Measurements from ENCODE around the gene S100PBP. TPM values are rescaled to one million over a fixed set of nuclear protein-coding genes. Genes with fewer than 3 reads are reported as not detected.

The S100PBP gene
- total and polyA plus RNA-seq, 9 of the 15 experiments (the other 6 are each of a cell fraction or from before 2014, with no cell fraction given) = 22.9 to 60.2 (median 32.9) TPM

DNA sequence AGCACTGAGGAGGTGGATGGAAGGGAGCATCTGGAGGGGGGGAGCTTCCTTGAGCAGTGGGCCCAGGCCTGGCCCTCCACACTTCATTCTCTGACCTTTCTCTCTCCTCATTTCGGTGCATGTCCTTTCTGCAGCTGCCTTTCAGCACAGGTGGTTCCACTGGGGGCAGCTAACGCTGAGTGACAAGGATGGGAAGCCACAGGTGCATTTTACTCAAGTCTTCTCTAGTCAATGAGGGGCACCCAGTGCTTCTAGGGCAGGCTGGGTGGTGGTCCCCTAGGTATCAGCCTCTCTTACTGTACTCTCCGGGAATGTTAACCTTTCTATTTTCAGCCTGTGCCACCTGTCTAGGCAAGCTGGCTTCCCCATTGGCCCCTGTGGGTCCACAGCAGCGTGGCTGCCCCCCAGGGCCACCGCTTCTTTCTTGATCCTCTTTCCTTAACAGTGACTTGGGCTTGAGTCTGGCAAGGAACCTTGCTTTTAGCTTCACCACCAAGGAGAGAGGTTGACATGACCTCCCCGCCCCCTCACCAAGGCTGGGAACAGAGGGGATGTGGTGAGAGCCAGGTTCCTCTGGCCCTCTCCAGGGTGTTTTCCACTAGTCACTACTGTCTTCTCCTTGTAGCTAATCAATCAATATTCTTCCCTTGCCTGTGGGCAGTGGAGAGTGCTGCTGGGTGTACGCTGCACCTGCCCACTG is 43.5 kb upstream of the S100PBP start:
- no peak for FAIRE-seq
- no TSS peak for BruUV-seq (replicated peaks)
- H4K20me1 ChIP-seq (replicated peaks; ENCODE audit: control insufficient read depth, insufficient read depth, low read length) = peaks cover 12% of the 10 kb centered on the region; the same call in 1 of the 2 replicates
- peak overlapping the region in 1 of 2 experiments; percentile 6; a peak in 1 of 4 replicates for H3K9ac ChIP-seq (ENCODE audit: insufficient read depth in 1 of 2, low read depth in 2 of 2, low read length in 2 of 2)
- no peaks in the 10 kb centered on the region for H3K27me3 ChIP-seq (ENCODE audit: control insufficient read depth in 2 of 2, insufficient read depth in 2 of 2, low read length in 2 of 2)
- 77% methylated on average over 7 of the region's 7 CpGs for WGBS (ENCODE audit: insufficient coverage, low coverage, missing lambda C conversion rate)
- no peak overlapping the region for H3K4me2 ChIP-seq (ENCODE audit: insufficient read depth, low read length)
- intact Hi-C loops (cut with micrococcal nuclease) (loop anchor here (1.0 to 5.0 kb wide), 5 partner anchors 25 to 325 kb away; partner anchors contain the start of gene FNDC5), in situ Hi-C loops (cut with MboI) (no loop called here)
- H3K9me1 ChIP-seq (ENCODE audit: control insufficient read depth, insufficient read depth, low read length) = peaks cover 3% of the 10 kb centered on the region
- H2AFZ ChIP-seq (ENCODE audit: low read depth, low read length) = no peak overlapping the region
- peak; percentile 56 for ATAC-seq
- peaks cover 88% of the 10 kb centered on the region for H3K36me3 ChIP-seq (ENCODE audit: control insufficient read depth, insufficient read depth, low read length)
- ChIA-PET CTCF (ENCODE audit: low intra/inter-chr PET ratio) (interaction anchor here (1.4 to 5.8 kb wide), 4 partner anchors 57 to 254 kb away, joined by 6 to 99 read pairs (median 8); no protein-coding TSS in a partner anchor), POLR2A (interaction anchor here (0.6 to 8.8 kb wide), 31 partner anchors 9 to 292 kb away, joined by 3 to 116 read pairs (median 4); partner anchors contain the start of genes RBBP4, SYNC, YARS1 and ZBTB8OS)
- DNase-seq (ENCODE audit: extremely low read depth in 1 of 4, low spot score in 3 of 4) = peak in 1 of 4 experiments; percentile 35
- peaks cover 6 to 32% of the 10 kb centered on the region in 2 experiments; a peak in 3 of 5 replicates for H3K4me1 ChIP-seq (replicated peaks in 1 of 2; ENCODE audit: control insufficient read depth in 2 of 2, insufficient read depth in 2 of 2, low read length in 2 of 2)
- H3K27ac ChIP-seq (ENCODE audit: extremely low read depth, low read depth, low read length) = no peak overlapping the region
- H3K4me3 ChIP-seq = no peak overlapping the region
- no peaks in the 10 kb centered on the region for H3K79me2 ChIP-seq (ENCODE audit: control insufficient read depth, insufficient read depth, low read length)
- no peaks in the 10 kb centered on the region for H3K9me3 ChIP-seq (replicated peaks; ENCODE audit: control insufficient read depth, insufficient read depth, low read depth, low read length)
- TF ChIP-seq ZNF717 (CRISPR knock-in tag; IDR thresholded peaks at IDR 0.05) = 0 out of 2 replicates have a peak, but pooled peaks have one; percentile 77
- TF ChIP-seq, protein P1, sequence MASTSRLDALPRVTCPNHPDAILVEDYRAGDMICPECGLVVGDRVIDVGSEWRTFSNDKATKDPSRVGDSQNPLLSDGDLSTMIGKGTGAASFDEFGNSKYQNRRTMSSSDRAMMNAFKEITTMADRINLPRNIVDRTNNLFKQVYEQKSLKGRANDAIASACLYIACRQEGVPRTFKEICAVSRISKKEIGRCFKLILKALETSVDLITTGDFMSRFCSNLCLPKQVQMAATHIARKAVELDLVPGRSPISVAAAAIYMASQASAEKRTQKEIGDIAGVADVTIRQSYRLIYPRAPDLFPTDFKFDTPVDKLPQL (IDR thresholded peaks at IDR 0.05; ENCODE audit: extremely low read depth, insufficient read length) = no peak
- TF ChIP-seq HCFC1 (IDR thresholded peaks at IDR 0.05; ENCODE audit: low read depth, low read length) = no peak
- TF ChIP-seq NFXL1 (CRISPR knock-in tag; IDR thresholded peaks at IDR 0.05) = peak; percentile 48; the same call in 1 of the 2 replicates
- TF ChIP-seq, protein P2, sequence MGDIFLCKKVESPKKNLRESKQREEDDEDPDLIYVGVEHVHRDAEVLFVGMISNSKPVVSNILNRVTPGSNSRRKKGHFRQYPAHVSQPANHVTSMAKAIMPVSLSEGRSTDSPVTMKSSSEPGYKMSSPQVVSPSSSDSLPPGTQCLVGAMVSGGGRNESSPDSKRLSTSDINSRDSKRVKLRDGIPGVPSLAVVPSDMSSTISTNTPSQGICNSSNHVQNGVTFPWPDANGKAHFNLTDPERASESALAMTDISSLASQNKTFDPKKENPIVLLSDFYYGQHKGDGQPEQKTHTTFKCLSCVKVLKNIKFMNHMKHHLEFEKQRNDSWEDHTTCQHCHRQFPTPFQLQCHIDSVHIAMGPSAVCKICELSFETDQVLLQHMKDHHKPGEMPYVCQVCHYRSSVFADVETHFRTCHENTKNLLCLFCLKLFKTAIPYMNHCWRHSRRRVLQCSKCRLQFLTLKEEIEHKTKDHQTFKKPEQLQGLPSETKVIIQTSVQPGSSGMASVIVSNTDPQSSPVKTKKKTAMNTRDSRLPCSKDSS (IDR thresholded peaks at IDR 0.05; ENCODE audit: low read depth, partially characterized antibody) = no peak
- TF ChIP-seq ZFPM2 (CRISPR knock-in tag; IDR thresholded peaks at IDR 0.05) = peak; percentile 68; the same call in 1 of the 2 replicates
- TF ChIP-seq, protein P3, sequence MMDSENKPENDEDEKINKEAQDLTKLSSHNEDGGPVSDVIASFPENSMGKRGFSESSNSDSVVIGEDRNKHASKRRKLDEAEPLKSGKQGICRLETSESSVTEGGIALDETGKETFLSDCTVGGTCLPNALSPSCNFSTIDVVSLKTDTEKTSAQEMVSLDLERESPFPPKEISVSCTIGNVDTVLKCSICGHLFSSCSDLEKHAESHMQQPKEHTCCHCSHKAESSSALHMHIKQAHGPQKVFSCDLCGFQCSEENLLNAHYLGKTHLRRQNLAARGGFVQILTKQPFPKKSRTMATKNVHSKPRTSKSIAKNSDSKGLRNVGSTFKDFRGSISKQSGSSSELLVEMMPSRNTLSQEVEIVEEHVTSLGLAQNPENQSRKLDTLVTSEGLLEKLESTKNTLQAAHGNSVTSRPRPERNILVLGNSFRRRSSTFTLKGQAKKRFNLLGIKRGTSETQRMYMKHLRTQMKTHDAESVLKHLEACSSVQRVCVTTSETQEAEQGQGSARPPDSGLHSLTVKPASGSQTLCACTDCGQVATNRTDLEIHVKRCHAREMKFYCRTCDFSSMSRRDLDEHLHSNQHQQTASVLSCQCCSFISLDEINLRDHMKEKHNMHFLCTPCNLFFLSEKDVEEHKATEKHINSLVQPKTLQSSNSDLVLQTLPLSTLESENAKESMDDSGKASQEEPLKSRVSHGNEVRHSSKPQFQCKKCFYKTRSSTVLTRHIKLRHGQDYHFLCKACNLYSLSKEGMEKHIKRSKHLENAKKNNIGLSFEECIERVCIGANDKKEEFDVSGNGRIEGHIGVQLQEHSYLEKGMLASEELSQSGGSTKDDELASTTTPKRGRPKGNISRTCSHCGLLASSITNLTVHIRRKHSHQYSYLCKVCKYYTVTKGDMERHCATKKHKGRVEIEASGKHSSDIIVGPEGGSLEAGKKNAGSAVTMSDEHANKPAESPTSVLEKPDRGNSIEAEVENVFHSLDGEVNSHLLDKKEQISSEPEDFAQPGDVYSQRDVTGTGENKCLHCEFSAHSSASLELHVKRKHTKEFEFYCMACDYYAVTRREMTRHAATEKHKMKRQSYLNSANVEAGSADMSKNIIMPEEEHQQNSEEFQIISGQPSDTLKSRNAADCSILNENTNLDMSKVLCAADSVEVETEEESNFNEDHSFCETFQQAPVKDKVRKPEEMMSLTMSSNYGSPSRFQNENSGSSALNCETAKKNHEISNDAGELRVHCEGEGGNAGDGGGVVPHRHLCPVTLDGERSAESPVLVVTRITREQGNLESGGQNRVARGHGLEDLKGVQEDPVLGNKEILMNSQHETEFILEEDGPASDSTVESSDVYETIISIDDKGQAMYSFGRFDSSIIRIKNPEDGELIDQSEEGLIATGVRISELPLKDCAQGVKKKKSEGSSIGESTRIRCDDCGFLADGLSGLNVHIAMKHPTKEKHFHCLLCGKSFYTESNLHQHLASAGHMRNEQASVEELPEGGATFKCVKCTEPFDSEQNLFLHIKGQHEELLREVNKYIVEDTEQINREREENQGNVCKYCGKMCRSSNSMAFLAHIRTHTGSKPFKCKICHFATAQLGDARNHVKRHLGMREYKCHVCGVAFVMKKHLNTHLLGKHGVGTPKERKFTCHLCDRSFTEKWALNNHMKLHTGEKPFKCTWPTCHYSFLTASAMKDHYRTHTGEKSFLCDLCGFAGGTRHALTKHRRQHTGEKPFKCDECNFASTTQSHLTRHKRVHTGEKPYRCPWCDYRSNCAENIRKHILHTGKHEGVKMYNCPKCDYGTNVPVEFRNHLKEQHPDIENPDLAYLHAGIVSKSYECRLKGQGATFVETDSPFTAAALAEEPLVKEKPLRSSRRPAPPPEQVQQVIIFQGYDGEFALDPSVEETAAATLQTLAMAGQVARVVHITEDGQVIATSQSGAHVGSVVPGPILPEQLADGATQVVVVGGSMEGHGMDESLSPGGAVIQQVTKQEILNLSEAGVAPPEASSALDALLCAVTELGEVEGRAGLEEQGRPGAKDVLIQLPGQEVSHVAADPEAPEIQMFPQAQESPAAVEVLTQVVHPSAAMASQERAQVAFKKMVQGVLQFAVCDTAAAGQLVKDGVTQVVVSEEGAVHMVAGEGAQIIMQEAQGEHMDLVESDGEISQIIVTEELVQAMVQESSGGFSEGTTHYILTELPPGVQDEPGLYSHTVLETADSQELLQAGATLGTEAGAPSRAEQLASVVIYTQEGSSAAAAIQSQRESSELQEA (IDR thresholded peaks at IDR 0.05; ENCODE audit: low read depth) = no peak
- no peak for TF ChIP-seq KLF16 (IDR thresholded peaks at IDR 0.05)

Data from K562 (cell line).